ENCODE results near the gene PUS1.

DNA sequence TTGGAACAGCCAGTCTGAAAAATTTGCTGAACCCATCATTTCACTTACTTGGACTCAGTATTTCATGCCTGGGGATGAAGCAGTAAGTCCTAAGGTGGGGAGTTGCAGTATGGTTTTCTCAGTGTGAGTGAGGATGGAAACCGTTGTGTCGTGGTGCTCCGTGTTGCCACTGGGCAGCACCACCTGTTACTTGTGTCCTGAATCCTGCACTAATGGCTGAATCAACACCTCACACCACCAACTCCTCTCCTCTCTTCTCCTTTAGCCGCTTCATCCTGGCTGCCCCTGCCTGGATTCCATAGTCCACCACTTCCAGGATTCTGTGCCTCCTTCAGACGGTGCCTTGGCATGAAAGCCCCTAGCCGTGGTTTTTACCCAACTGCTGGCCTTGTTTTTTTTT, 17.7 kb downstream of the PUS1 start:
- TF ChIP-seq, protein P1, sequence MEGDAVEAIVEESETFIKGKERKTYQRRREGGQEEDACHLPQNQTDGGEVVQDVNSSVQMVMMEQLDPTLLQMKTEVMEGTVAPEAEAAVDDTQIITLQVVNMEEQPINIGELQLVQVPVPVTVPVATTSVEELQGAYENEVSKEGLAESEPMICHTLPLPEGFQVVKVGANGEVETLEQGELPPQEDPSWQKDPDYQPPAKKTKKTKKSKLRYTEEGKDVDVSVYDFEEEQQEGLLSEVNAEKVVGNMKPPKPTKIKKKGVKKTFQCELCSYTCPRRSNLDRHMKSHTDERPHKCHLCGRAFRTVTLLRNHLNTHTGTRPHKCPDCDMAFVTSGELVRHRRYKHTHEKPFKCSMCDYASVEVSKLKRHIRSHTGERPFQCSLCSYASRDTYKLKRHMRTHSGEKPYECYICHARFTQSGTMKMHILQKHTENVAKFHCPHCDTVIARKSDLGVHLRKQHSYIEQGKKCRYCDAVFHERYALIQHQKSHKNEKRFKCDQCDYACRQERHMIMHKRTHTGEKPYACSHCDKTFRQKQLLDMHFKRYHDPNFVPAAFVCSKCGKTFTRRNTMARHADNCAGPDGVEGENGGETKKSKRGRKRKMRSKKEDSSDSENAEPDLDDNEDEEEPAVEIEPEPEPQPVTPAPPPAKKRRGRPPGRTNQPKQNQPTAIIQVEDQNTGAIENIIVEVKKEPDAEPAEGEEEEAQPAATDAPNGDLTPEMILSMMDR (IDR thresholded peaks at IDR 0.05), result no peak
- TF ChIP-seq POLR2A (IDR thresholded peaks at IDR 0.05), result no peak
